ENCODE data around the gene REG4.

GRCh38 chr1:119808491-119808890 is 2.8 kb downstream of the REG4 start:
- TF ChIP-seq EZH2phosphoT487 (IDR thresholded peaks at IDR 0.05; ENCODE audit: borderline replicate concordance, low read length): no peak
- no peak for TF ChIP-seq CTCF (IDR thresholded peaks at IDR 0.05; ENCODE audit: low read depth, low read length, poor library complexity, severe bottlenecking)
